Measurements from ENCODE around the gene UNC80.

The UNC80 gene

DNA sequence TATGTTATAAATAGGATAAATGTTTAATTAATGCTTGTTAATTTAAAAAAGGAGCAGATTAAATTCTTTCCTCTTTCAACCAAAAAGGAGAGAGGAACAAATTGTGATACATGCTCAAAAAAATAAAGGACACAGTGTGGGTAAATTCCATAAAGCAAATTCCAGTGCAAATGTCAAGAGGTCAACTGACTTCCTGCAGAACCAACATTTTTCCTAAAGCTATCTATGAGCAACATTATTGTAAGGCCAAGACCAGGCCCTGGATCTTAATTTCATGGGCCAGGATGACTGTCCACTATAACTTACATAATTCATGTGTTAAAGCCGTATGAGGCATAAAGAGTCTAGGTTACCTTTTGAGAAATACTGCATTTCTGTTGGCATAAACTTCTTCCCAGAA lies 136.9 kb downstream of the UNC80 start:
- no peak for DNase-seq (ENCODE audit: low spot score)

DNA sequence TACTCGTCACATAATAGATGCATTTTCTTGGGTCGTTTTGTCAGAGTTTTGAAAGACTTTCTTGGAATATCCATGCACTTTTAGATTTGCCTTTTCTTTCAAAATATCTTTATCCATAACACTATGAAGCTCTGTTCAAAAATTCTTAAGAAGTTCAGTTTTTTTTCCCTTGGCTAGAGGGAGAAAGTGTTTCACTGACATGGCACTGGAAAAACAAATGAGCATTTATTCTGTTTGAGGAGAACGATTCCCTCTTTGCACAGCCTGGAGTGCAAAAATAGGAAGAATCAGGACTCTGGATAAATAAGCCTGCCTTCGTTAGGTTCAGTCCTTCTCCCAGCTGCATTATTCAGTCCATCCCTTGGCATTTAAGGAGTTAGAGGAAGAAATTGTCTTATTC lies 139.9 kb downstream of the UNC80 start:
- DNase-seq (ENCODE audit: low spot score), result no peak

DNA sequence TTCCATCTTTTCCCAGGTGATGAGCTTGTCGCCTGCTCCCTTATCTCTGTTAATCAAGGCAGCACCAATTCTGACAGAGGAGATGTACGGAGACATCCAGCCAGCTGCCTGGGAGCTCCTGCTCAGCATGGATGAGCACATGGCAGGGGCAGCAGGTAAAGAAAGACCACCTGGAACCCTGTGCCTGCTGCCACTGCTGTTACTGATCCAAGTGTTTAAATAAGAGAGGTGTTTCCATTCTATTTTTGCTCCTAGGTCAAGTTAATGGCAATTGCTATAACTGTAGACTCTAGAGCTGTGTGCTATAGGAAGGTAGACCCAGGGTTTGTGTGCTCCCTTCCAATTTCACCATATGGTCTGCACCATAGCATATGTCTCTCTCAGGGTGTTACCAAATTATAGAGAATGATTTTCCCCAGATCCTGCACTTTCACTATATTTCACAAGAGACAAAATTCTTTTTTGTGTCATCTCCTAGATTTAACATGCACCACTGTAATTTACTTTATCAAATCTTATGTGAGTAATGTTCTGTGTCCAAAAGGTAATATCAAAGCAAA lies 142.2 kb downstream of the UNC80 start:
- no peak for DNase-seq (ENCODE audit: low spot score)

DNA sequence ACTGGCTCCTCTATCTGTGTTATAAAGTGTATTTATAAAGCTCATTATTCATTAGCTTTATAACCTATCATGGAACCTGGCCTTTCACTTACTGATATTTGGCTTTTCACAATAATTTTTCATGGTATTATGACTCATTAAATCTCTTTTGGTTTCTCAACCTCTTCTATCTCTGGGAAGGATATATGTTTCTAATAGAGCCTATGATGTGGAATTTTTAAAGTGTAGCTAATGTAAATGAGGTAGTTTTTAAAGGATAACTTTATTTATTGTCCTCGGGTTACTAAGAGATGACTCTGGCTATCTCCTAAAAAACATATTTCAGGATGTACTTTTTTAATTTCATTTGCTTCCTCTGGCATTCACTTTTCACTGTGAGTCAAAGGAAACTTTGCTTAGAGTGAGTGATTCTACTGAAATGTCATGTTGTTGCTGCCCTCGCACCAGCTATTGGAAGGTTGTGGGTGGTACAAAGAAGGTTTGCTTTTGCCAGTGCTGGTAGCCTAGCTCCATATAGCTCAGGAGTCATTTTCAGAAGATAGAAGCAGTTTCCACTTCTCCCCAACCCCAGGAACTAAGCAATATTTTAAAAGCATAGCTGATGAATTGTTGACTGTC lies 145.6 kb downstream of the UNC80 start:
- no peak for DNase-seq (ENCODE audit: low spot score)

DNA sequence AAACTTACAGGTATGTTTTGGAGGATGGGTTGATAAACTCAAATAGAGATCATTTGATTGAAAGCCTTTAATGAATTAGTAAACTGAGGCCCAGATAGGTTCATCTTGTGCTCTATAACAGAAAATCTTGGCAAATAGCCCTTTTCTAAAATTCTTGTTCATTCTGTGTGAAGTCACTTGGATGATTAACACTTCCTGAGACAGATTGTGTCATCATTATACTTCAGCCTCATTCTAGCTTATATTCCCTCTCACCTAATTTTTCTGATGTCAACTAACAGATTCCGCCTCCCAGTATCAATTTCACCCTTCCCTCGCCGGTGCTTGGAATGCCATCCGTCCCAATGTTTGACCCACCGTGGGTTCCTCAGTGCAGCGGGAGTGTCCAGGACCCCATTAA lies 146.6 kb downstream of the UNC80 start:
- no peak for DNase-seq (ENCODE audit: low spot score)

DNA sequence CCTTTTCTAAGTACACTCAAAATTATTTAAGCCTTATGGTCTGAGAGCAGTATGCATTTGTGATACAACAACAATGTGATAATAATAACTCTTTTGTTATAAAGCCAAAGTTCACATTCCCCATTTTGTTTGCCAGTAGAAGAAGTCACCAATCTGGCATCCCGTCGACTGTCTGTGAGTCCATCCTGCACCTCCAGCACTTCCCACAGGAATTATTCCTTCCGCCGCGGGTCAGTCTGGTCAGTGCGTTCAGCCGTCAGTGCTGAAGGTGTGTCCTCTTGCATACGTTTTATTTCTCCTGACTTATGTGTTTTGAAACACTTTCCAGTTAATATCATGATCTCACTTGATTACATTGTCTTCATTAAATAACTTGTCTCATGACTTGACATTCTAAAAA lies 150.5 kb downstream of the UNC80 start:
- no peak for DNase-seq (ENCODE audit: low spot score)

DNA sequence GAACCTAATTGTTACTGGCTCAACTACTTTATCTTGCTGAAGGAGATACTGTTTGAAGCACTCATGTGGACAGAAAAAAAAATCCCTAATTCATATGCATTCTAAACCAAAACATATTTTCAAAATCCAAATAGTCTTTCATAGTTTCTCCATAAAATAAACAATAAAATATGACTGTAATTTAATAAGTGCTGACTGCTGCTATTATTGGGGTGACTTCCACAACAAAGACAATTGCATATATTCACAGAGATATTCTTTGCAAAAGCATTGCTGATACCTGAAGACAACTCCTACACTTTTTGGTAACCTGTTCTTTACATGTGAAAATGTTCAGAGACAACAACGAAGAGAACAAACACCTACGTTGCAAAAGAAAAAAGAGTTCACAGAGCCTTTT lies 157.7 kb downstream of the UNC80 start:
- no peak for DNase-seq (ENCODE audit: low spot score)

DNA sequence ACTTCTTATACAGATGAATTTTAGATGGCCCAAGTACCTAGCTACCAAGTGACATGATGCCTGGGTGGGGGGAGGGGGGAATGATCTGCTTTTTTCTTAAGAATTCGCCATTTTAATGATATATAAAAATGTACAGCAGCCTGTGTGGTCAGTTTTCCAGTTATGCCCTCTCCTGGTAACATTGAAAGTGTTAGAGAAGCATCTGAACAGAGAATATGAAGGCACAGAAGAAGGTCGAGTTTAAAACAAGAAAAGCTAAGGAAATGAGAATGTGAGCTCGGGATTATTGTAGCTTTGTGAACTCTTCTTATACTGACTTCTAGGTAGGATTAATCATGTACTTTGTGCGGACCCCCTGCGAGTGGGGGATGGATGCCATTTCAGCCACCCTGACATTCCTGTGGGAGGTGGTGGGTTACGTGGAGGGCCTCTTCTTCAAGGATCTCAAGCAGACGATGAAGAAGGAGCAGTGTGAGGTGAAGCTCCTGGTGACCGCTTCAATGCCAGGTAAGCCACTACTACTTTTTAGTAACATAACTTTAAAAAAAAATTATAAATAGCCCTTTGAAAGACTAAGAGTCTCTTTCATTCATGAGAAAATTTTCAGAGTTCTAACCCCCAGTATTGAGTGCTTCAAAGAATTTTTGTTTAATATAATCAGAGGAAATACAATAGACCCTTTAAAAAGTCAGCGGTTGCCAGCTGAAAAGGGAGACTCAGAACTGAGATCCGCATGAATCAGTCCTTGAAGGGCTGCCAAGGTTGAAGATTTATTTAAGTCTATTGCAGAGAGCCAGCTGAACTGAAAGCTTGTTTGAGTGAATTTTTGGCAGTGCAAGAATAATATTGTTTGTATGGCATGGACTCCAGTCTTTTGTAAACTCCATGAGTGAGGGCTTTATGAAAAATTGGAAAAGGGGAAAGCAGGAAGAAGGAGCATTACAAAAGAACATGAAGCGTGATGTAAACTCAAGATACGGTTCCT lies 162.2 kb downstream of the UNC80 start:
- no peak for DNase-seq (ENCODE audit: low spot score)

DNA sequence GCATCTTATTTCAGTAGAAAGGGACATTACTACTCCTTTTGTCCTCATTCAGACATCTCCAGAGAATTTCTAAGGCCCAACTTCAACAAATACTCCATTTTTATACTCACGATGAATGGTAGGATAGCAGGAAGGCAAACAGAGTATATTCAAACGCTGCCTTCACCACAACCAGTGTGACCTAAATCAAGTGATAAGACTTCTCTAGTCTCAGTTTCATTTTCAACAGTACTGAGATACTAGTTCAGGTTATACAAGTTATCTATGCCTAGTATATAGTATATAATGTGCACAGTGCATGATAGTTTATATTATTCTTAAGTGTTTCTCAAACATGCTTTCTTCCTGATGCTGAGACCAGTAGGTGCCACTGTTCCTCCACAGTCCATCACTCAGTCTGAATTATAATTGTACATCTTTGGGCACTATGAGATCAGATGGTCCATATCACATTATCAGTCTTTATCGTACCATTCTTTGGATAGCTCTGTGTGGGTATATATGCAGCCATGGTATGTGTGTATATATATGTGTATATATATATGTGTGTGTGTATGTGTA lies 164.6 kb downstream of the UNC80 start:
- peak; percentile 15 for DNase-seq (ENCODE audit: low spot score)

DNA sequence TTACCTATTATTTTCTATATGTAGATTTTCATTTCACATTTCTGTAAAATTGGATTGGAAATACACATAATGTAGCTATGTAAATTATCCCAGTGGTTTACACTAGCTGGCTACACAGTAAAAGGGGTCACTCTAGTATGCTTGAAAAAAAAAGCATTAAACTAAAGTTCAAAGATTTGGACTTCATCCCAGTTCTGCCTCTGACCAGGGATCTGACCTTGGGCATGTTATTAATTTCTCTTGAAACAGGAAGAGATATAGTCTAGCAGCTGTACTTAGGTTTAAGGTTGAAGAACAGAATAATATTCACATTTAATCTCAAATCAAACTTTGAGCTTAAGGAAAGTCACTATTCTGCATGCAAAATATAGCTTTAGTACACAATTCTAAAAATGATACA lies 166.3 kb downstream of the UNC80 start:
- no peak for DNase-seq (ENCODE audit: low spot score)

DNA sequence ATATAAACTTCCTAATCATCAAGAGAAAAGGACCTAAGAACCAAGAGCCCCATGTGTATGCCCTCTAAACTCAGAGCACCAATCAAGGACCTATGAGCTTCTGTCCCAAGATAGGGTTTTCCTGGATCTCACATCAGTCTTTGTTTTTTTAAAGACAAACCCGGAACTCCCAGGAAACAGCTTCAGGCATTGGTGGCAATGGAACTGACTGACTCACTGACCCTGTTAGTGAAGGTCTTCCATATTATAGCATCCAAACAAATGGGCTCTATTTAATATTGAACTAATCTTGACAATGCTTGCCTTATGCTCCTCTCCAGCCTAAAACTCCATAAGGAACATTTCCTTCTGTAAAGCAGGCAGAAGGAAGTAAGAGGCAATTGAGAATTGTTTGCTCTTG lies 167.3 kb downstream of the UNC80 start:
- DNase-seq (ENCODE audit: low spot score), result no peak

DNA sequence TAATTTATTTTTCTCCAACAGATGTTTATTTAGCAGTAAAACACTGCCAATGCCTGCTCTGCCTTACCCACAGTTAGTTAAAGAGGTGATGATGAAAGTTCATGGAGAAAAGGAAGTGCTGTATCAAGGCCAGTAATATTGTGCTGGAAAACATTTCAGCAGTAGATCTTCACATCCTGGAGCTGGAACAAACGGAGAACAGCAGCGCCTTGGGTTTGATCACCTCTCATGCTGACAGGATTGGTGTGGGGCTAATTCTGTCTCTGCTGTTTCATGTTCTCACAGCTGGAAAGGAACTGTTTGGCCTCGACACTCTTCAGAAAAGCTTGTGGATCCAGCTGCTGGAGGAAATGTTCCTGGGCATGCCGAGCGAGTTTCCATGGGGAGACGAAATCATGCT lies 169.3 kb downstream of the UNC80 start:
- DNase-seq (ENCODE audit: low spot score), result no peak

DNA sequence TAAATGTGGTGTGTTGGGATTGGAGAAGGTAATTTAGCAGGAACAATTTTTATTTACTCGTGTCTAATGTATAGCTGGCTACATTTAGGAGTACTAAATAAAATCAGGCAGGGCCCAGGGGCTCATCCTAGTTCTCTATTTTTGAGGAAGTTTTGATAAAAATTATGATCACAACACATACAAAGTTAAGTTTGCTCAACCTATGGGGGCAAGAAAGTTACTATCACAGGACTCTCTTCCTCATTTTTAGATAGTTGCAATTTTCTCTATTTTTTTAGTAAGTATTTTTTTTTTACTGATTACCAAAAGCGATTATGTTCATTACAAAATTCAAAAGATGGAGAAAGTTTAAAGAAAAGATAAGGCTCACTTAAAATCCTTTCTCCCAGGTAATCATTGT lies 170.8 kb downstream of the UNC80 start:
- no peak for DNase-seq (ENCODE audit: low spot score)

DNA sequence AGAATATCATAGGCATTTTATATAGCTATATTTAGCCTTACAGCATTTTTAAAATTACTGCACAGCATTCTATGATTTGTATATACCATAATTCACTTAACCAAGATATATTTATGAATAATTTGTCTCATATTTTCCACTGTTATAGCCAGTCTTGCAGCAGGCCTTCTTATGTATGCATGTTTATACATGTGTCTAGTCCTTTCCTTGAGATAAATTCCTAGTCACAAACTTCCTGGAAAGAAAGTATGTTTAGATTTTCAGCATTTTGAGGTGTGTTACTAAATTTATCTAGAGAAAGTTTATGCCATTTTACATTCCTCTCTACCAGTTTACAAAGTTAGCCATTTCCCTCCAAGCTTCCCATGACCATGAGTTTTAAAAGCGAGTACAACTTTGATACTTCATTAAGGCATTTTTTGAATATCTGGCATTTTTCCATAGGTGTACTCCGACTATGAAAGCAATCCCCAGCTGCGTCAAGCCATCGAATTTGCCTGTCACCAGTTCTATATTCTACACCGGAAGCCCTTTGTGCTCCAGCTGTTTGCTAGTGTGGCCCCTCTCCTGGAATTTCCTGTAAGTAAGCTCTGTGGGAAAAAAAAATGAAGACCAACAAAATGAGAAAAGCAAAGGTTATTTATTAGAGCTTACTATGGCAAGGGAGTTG lies 171.4 kb downstream of the UNC80 start:
- DNase-seq (ENCODE audit: low spot score), result no peak

DNA sequence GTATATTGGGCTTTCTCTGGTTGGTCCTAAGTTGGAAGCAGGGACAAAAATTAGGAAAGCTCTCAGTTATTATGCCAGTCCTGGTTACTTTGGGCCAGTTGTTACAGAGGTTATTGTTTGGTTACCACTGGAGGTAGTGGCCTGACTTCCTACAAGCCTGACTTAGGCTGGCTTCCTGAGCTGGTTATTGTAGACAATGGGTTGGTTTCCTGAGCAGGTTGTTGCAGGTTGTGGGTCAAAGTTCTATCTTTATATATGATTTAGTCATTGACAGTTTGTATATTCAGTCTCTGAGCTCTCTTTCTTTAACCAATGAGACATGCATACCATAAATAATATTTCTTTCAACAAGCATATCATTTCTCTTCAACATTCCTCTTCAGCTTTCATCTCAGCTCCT lies 172.1 kb downstream of the UNC80 start:
- no peak for DNase-seq (ENCODE audit: low spot score)

DNA sequence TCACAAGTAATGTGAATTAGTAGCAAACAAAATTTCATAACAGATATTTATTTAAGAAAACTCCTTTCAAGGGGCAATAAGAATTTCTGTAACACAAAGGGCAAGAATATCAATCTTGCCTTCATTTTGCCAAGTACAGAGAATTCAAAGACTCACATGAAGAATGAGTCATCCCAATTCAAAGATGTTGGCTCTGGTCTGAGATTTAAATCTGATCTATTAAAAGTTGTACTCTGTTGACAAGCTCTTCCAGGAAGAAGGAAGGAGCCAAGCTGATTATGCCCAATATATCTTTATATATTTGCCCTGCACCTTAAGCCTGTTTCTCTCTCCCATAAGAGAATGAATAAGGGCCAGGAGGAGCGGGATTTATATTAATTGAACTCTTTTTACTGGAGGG lies 174.9 kb downstream of the UNC80 start:
- no peak for DNase-seq (ENCODE audit: low spot score)

DNA sequence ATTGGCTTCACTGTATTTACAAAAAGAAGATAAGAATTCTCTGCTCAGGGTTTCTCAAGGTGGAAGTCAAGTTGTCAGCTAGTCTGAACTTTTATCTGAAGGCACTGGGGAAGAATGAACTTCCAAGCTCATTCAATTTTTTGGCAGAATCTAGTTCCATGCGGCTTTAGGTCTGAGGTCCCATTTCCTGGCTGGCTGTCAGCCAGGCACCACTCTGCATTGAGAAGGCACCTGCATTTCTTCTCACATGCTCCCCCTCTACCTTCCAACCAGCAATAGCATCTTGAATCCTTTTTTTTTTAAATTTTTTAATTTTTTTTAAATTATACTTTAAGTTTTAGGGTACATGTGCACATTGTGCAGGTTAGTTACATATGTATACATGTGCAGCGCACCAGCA lies 184.6 kb downstream of the UNC80 start:
- no peak for DNase-seq (ENCODE audit: low spot score)

DNA sequence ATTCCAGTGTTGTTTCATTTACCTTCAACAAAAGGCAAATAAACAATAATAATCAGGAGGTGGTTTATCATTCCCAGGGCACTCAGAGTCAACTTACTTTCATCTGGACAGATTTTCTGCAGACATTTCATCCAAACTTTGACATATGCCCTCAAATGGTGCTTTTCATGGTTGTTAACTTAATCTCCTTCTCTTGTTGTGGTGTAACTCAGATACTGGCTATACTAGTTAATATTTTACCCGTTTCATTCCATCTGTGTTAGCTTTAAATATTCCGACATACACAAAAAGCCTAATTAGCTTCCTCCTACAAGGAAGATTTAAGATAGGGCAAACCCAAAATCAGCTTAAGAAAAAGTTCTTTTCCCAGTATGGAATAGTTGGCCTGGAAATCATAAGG lies 186.4 kb downstream of the UNC80 start:
- no peak for DNase-seq (ENCODE audit: low spot score)

DNA sequence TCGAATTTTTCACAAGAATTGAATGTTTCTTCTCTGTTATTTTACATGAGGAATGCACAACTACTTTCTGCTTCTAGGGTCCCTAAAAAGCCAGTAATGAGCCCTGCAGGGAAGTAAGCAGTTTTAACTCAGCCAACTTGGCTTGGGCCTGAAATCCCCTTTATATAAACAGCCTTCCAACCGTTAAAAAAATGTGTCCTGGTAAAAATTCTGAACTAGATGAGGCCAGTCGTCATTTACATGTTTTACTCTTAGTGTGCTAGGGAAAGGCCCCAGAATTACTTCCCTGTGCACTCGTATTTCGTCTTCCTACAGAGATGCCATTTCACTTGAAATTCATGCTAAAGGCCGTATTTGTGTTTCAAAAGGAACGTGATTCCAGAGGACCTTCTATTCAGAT lies 188.4 kb downstream of the UNC80 start:
- DNase-seq (ENCODE audit: low spot score), result no peak

DNA sequence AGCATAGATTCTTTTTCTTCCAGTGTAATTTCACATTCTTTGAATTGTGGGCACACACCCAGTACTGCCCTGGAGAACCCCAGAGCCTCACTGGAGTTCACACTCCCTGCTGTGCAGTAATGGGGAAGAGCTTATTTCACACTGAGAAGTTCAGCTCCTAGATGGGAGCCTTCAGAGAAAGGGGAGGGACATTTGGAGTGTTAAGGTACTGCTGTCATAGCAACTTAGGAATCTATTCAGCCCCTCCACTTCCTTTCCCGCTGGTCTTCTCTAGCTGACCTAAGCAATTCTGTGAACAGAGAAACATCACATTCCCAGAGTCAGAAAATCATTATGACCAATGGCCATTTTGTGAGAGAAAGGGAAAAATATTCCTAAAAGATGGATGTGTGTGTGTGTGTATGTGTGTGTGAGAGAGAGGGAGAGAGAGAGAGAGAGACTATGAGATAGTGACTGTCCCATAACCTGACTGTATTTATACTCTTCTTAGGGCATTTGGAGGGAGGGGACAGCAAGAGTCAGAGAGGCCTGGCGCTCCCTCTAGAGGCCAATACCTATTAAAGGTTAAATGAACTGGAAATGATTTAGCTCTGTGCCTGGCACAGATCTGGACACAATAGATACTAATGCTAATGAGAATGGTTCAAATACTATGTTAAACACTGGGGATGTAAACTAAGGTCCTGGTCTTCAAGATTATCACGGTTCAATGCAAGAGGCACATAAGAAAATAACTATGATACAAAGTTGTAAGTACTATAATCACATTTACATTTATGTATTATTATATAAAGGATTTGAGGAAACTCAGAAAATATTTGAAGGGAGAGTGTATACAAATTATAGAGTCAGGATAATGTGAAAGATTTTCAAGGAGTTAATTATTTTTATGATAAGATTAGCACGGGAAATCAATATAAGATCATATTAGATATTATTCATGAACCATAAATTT lies 189.3 kb downstream of the UNC80 start:
- peak; percentile 79 for DNase-seq (ENCODE audit: low spot score)

DNA sequence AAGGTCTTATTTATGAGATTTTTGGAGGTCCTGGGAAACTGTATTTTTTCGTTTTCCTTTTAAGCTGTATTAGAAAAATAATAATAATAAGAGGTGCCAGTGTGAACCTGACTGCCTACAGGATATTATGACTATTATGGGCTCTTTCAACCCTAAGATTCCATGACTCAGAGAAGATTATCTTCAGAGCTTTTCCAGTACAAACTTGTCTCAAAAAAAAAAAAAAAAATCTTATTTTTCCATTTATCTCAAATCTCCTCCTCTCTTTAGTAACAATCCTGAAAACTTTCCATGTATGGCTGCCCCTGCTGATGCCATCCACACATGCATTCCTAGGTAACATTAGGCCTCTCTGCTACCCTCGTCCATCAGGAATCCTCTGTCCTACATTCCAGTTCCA lies 194.1 kb downstream of the UNC80 start:
- no peak for DNase-seq (ENCODE audit: low spot score)
